HFFc6 (cell line): Measurements from ENCODE around the gene CLEC2D. TPM values are rescaled to one million over a fixed set of nuclear protein-coding genes. Genes with fewer than 3 reads are reported as not detected.

Experiments used
- DNase-seq: peaks from one replicate; pipeline ENCODE4 v3.0.0-alpha.2; 2018
- H3K27ac Mint-ChIP-seq: 2 replicates; pipeline ENCODE4 v1.8.0; 2020; ENCODE audit warnings: mild to moderate bottlenecking, mixed read lengths
- H3K27me3 Mint-ChIP-seq: 2 replicates; pipeline ENCODE4 v1.8.0; 2021; ENCODE audit warnings: mild to moderate bottlenecking, moderate library complexity, mixed read lengths; ENCODE audit not compliant: insufficient read depth
- H3K36me3 Mint-ChIP-seq: 2 replicates; pipeline ENCODE4 v1.8.0; 2021; ENCODE audit warnings: low read depth, mixed read lengths
- H3K4me1 Mint-ChIP-seq: 2 replicates; pipeline ENCODE4 v1.8.0; 2020; ENCODE audit warnings: low read depth, mixed read lengths
- H3K4me3 Mint-ChIP-seq: 2 replicates; pipeline ENCODE4 v1.8.0; 2020; ENCODE audit warnings: mild to moderate bottlenecking, moderate library complexity, mixed read lengths
- H3K9me3 Mint-ChIP-seq: 2 replicates; pipeline ENCODE4 v1.8.0; 2020; ENCODE audit warnings: mild to moderate bottlenecking, mixed read lengths
- total RNA-seq, 6 experiments: library from RNA; stranded (reverse); fragmentation: NEBNext Ultra II Directional; extraction: Animal tissue kit (Norgen Biotek cat#: 25700); gene quantifications; 2 replicates in 1 of 6; 3 replicates in 5 of 6; pipeline ENCODE4 v1.2.3, GENCODE V29; 2021
- TF ChIP-seq, protein P1 (sequence below): fragments of 200-600 bp; sonication (generic); IDR thresholded peaks from 2 replicates; pipeline ENCODE4 v1.5.0; 2021; ENCODE audit warnings: antibody characterized with exemption, mild to moderate bottlenecking

Gene CLEC2D
- total RNA-seq, 6 experiments from 2014 or later: 1.1 to 1.9 (median 1.5) TPM

DNA sequence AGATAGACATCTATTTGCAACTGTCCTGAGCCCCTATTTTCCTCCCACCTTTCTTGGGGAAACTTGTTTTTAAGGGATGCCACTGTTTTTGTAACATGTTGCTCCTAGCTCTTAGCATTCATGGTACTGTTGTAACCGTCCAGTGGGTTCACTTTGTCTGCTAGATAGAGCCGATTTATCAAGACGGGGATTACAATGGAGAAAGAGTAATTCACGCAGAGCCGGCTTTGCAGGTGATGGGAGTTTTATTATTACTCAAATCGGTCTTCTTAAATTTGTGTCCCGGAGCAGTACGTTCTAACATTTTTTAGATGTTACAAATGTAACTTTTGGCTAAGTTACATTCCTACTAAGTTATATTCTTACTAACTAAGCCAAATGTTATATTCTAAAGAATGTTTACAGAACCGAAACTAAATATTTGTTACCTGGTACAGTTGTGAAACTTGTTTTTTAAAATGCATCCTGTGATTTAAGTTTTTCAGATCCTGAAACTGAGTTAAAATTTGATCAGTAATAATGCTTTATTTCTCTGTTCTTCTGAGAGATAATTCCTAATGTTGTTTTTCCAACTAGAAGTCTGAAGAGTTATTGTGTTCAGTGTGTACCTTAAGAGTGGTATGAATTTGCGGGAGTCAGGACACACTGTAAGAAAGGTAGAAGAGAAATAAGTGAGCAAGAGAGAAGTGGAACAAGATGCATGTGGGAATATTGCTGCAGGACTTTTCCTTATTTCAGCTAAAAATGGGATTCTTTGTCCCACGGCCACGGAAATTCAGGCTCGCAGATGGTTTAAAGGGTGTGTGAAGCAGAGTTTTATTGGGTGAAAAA lies 20.6 kb upstream of the CLEC2D start:
- TF ChIP-seq, protein P1, sequence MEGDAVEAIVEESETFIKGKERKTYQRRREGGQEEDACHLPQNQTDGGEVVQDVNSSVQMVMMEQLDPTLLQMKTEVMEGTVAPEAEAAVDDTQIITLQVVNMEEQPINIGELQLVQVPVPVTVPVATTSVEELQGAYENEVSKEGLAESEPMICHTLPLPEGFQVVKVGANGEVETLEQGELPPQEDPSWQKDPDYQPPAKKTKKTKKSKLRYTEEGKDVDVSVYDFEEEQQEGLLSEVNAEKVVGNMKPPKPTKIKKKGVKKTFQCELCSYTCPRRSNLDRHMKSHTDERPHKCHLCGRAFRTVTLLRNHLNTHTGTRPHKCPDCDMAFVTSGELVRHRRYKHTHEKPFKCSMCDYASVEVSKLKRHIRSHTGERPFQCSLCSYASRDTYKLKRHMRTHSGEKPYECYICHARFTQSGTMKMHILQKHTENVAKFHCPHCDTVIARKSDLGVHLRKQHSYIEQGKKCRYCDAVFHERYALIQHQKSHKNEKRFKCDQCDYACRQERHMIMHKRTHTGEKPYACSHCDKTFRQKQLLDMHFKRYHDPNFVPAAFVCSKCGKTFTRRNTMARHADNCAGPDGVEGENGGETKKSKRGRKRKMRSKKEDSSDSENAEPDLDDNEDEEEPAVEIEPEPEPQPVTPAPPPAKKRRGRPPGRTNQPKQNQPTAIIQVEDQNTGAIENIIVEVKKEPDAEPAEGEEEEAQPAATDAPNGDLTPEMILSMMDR: no peak
- H3K27ac Mint-ChIP-seq: peak overlapping the region; percentile 95
- H3K36me3 Mint-ChIP-seq: peaks cover 24% of the 10 kb centered on the region
- peaks cover 59% of the 10 kb centered on the region for H3K4me1 Mint-ChIP-seq
- no peaks in the 10 kb centered on the region; the same call in 1 of the 2 replicates for H3K27me3 Mint-ChIP-seq
- DNase-seq: no peak
- peak overlapping the region; percentile 85 for H3K4me3 Mint-ChIP-seq
- peaks cover 6% of the 10 kb centered on the region for H3K9me3 Mint-ChIP-seq

DNA sequence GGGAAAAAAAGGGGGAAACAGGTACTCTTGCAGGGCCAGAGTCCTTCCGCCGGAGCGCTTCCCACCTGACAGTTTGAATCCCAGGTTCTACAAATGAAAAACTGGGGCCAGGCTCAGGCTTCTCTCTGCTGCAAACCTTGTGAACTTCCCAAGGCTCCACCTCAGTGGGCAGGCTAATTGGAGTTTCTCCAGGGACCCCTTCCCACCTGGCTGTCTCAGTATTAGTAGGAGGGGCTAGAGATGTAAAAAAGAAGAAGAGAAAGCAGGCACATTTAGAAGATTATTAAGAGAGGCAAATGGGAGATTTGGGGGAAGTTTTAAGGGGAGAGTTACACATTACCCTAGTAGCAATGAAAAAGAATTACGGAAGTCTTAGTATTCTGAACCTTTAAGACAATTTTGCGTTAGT lies 20.0 kb upstream of the CLEC2D start:
- Mint-ChIP-seq H3K9me3 (peaks cover 6% of the 10 kb centered on the region), H3K27me3 (no peaks in the 10 kb centered on the region; the same call in 1 of the 2 replicates), H3K4me3 (peak overlapping the region; percentile 85), H3K36me3 (peaks cover 28% of the 10 kb centered on the region), H3K4me1 (peaks cover 58% of the 10 kb centered on the region), H3K27ac (peak overlapping the region; percentile 95)
- TF ChIP-seq, protein P1: no peak
- no peak for DNase-seq

DNA sequence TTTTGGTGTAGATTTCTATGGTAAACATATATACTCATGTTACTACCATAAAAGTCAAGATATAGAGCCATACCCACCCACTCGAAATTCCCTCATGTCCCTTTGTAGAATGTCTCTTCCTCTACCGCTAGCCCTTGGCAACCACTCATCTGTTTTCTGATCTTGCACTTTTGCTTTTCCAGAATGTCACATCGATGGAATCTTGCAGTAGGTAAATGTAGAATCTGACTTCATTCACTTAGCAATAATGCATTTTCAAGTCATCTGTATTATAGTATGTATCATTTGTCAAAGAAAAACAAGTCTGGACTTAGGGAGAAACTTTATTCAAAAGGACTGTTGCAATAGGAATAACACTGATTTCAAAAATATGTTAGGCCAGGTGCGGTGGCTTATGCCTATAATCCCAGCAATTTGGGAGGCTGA lies 19.3 kb upstream of the CLEC2D start:
- TF ChIP-seq, protein P1: no peak
- no peak for DNase-seq
- Mint-ChIP-seq H3K27me3 (no peaks in the 10 kb centered on the region; the same call in 1 of the 2 replicates), H3K27ac (peak overlapping the region; percentile 95), H3K9me3 (peaks cover 6% of the 10 kb centered on the region), H3K4me1 (peaks cover 52% of the 10 kb centered on the region), H3K4me3 (peak overlapping the region; percentile 85), H3K36me3 (peaks cover 32% of the 10 kb centered on the region)

DNA sequence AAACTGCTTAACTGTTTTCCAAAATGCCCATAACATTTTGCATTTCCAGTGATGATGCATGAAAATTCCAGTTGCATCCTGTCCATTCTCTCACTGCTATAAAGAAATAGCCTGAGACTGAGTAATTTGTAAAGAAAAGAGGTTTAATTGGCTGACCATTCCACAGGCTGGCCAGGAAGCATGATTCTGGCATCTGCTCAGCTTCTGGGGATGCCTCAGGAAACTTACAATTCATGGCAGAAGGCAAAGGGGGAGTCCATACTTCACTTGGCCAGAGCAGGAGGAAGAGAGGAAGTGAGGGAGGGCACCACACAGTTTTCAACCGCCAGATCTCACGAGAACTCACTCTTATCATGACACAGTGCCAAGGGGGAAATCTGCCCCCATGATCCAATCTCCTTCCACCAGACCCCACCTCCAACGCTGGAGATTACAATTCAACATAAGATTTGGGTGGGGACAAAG lies 18.2 kb upstream of the CLEC2D start:
- H3K4me1 Mint-ChIP-seq: peaks cover 45% of the 10 kb centered on the region
- H3K36me3 Mint-ChIP-seq: peaks cover 37% of the 10 kb centered on the region
- H3K9me3 Mint-ChIP-seq: peaks cover 6% of the 10 kb centered on the region
- no peaks in the 10 kb centered on the region; the same call in 1 of the 2 replicates for H3K27me3 Mint-ChIP-seq
- peak overlapping the region; percentile 85 for H3K4me3 Mint-ChIP-seq
- TF ChIP-seq, protein P1: no peak
- peak; percentile 85 for DNase-seq
- peak overlapping the region; percentile 95 for H3K27ac Mint-ChIP-seq

DNA sequence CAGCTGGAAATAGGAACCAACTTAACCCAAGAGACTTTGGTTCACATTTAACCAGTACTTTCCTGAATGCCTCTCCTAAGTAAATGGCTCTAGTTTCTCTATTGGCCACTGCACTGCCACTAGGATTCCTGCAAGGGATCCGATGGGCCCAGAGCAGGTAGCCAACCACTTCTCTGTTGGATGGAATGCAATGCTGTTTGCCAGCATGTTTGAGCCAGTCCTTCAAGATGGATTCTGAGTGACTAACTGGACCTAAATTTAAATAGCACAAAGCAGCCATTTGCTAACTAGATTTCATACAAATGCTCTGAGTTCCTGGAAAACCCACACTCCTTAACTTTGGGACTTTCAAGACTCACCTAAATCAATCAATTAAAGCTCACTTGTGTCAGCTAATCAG lies 9.5 kb upstream of the CLEC2D start:
- no peak for DNase-seq
- TF ChIP-seq, protein P1: no peak
- H3K27ac Mint-ChIP-seq: no peak overlapping the region
- H3K9me3 Mint-ChIP-seq: no peaks in the 10 kb centered on the region
- no peaks in the 10 kb centered on the region; the same call in 1 of the 2 replicates for H3K4me1 Mint-ChIP-seq
- no peak overlapping the region for H3K4me3 Mint-ChIP-seq
- H3K27me3 Mint-ChIP-seq: no peaks in the 10 kb centered on the region
- H3K36me3 Mint-ChIP-seq: peaks cover 32% of the 10 kb centered on the region
